Measurements from ENCODE around the gene STRA8. TPM values are rescaled to one million over a fixed set of nuclear protein-coding genes. Genes with fewer than 3 reads are reported as not detected.
A peak's percentile ranks its signal among the peaks of the same experiment; 100 is the strongest.

Gene STRA8
- total RNA-seq, 1 donor from 2014 or later = not detected

DNA sequence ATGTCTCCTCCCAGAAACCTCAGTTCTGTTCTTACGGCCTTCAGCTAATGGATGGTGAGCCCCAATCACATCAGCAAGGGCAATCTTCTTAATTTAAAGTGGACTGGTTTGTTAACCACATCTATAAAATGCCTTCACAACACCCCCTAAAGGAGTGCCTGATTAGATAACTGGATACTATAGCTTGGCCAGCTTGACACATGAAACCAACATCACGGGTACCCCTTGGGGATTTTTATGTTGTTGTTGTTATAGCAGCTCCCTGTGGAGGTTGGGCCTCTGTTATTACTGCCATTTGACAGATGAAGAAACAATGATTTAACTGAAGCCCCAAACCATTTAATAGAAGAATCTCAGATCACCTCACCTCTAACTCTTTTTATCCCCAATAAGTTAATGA lies 26.8 kb downstream of the STRA8 start:
- H3K27me3 ChIP-seq = no peaks in the 10 kb centered on the region
- peak overlapping the region; percentile 39 for H3K27ac ChIP-seq
- TF ChIP-seq POLR2A (IDR thresholded peaks at IDR 0.05) = no peak
- no peak for TF ChIP-seq POLR2AphosphoS5 (IDR thresholded peaks at IDR 0.05; ENCODE audit: insufficient read depth in 1 of 2, low read depth in 1 of 2)
- TF ChIP-seq, protein P1, sequence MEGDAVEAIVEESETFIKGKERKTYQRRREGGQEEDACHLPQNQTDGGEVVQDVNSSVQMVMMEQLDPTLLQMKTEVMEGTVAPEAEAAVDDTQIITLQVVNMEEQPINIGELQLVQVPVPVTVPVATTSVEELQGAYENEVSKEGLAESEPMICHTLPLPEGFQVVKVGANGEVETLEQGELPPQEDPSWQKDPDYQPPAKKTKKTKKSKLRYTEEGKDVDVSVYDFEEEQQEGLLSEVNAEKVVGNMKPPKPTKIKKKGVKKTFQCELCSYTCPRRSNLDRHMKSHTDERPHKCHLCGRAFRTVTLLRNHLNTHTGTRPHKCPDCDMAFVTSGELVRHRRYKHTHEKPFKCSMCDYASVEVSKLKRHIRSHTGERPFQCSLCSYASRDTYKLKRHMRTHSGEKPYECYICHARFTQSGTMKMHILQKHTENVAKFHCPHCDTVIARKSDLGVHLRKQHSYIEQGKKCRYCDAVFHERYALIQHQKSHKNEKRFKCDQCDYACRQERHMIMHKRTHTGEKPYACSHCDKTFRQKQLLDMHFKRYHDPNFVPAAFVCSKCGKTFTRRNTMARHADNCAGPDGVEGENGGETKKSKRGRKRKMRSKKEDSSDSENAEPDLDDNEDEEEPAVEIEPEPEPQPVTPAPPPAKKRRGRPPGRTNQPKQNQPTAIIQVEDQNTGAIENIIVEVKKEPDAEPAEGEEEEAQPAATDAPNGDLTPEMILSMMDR (IDR thresholded peaks at IDR 0.05) = no peak
- no peaks in the 10 kb centered on the region for H3K36me3 ChIP-seq
- H3K9me3 ChIP-seq = no peaks in the 10 kb centered on the region
- no peak for DNase-seq (ENCODE audit: extremely low spot score in 2 of 2)
- intact Hi-C loops (cut with DNase I) = no loop called here
- no peak overlapping the region for H3K4me3 ChIP-seq
- H3K4me1 ChIP-seq = peaks cover 23% of the 10 kb centered on the region

- Histone ChIP-seq H3K27ac (peak overlapping the region; percentile 39), H3K36me3 (no peaks in the 10 kb centered on the region), H3K4me1 (peaks cover 23% of the 10 kb centered on the region), H3K4me3 (no peak overlapping the region), H3K27me3 (no peaks in the 10 kb centered on the region), H3K9me3 (no peaks in the 10 kb centered on the region)
- intact Hi-C loops (cut with DNase I) = no loop called here
- no peak for TF ChIP-seq POLR2A (IDR thresholded peaks at IDR 0.05)
- TF ChIP-seq, protein P1 (IDR thresholded peaks at IDR 0.05) = no peak
- no peak for TF ChIP-seq POLR2AphosphoS5 (IDR thresholded peaks at IDR 0.05; ENCODE audit: insufficient read depth in 1 of 2, low read depth in 1 of 2)
- DNase-seq (ENCODE audit: extremely low spot score in 2 of 2) = no peak
Measured at GRCh38 chr7:135260930-135261721, 27.5 kb downstream of the STRA8 start.

GRCh38 chr7:135262623-135263320 lies 29.1 kb downstream of the STRA8 start:
- no peak overlapping the region for H3K27ac ChIP-seq
- no peaks in the 10 kb centered on the region for H3K9me3 ChIP-seq
- H3K4me1 ChIP-seq = peaks cover 23% of the 10 kb centered on the region
- intact Hi-C loops (cut with DNase I) = no loop called here
- TF ChIP-seq, protein P1 (IDR thresholded peaks at IDR 0.05) = no peak
- no peaks in the 10 kb centered on the region for H3K36me3 ChIP-seq
- DNase-seq (ENCODE audit: extremely low spot score in 2 of 2) = no peak
- no peak overlapping the region for H3K4me3 ChIP-seq
- no peaks in the 10 kb centered on the region for H3K27me3 ChIP-seq

DNA sequence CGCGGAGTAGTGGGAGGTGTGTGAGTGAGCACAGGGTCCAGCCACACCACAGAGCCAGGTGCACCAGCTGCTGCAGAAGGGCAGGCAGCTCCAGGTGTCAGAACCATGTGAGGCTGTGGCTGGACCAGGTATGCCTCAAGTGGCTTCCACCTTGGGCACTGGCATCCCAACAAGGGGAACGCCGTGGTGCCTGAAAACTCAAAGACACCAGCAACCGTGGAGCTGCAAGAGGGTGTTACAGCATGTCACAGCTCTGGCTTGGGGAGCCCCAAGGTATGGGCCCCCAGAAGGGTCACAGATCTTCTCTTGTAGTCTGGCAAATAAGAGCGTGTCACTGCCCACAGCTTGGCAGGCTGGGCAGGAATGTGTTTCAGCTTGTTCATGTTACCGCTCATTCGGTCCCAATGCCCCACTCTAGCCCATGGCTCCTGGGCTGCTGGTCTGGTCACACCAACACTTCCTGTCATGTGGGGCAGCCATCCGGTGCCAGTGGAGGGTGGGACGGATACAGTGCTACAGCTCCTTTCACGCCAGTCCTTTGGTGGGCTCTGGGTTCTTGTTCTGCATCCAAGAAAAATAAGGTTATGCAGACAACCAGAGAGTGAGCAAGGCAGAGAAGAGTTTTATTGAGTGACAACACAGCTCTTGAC lies 29.8 kb downstream of the STRA8 start:
- TF ChIP-seq POLR2A (IDR thresholded peaks at IDR 0.05) (no peak), POLR2AphosphoS5 (IDR thresholded peaks at IDR 0.05; ENCODE audit: insufficient read depth in 1 of 2, low read depth in 1 of 2) (no peak)
- TF ChIP-seq, protein P1 (IDR thresholded peaks at IDR 0.05) = no peak
- Histone ChIP-seq H3K4me1 (peaks cover 23% of the 10 kb centered on the region), H3K27me3 (no peaks in the 10 kb centered on the region), H3K36me3 (no peaks in the 10 kb centered on the region), H3K4me3 (no peak overlapping the region), H3K9me3 (no peaks in the 10 kb centered on the region), H3K27ac (no peak overlapping the region)
- DNase-seq (ENCODE audit: extremely low spot score in 2 of 2) = no peak
- intact Hi-C loops (cut with DNase I) = no loop called here

Measured in vagina (tissue), 2 donors.